ENCODE data around the gene PLP2. TPM values are rescaled to one million over a fixed set of nuclear protein-coding genes. Genes with fewer than 3 reads are reported as not detected.

PLP2 gene
- total and polyA plus RNA-seq, 2 of the 13 experiments (the other 11 are each of a cell fraction or from before 2014, with no cell fraction given): 0.40 to 3.6 TPM

DNA sequence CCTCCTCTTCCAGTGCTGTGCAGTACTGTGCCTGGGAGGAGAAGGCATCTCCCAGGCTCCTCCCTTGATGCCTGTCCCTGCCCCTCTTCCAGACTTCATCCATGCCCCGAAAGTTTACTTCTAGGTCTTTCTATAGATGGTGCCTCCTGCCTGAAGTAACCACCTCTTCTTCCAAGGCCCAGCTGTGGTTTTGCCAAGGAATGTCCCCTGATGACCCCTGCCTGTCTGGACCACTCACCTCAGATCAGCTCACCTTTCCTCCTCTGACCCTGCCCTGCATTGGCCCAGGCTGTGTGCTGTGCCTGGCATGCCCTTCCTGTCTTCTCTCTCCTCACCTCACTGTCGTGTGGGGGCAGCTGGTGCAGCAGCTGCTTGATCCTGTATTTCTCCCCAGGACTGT, 7.7 kb downstream of the PLP2 start:
- no peaks in the 10 kb centered on the region for H3K9me3 ChIP-seq (ENCODE audit: low read length)
- no peak overlapping the region for H2AFZ ChIP-seq (ENCODE audit: low read length)
- no peak overlapping the region for H3K9ac ChIP-seq (ENCODE audit: insufficient read depth, low read depth, low read length)
- no peaks in the 10 kb centered on the region for H3K79me2 ChIP-seq (ENCODE audit: insufficient read depth, low read length)
- ATAC-seq: no peak
- BruUV-seq (replicated peaks): no TSS peak
- H3K27me3 ChIP-seq (ENCODE audit: control insufficient read depth in 1 of 2, insufficient read depth in 2 of 2, low read length in 2 of 2): no peaks in the 10 kb centered on the region
- in situ Hi-C loops (cut with HindIII; ENCODE audit: extremely low pct_ligation_motif_present, low pct_unique_long_range_greater_than_20kb): no loop called here
- intact Hi-C loops (cut with micrococcal nuclease; ENCODE audit: unreplicated experiment): no loop called here
- ChIA-PET POLR2A (interaction anchor here (2.3 kb wide), 1 partner anchor 12 kb away, joined by 8 read pairs; no protein-coding TSS in a partner anchor), CTCF (ENCODE audit: low intra/inter-chr PET ratio, low total read pairs) (no interaction called here)
- FAIRE-seq: no peak
- H4K20me1 ChIP-seq (ENCODE audit: insufficient read depth, low read length): no peaks in the 10 kb centered on the region
- peaks cover 0 to 2% of the 10 kb centered on the region in 2 experiments; a peak in 2 of 5 replicates for H3K36me3 ChIP-seq (replicated peaks in 1 of 2; ENCODE audit: control insufficient read depth in 1 of 2, insufficient read depth in 2 of 2, low read length in 2 of 2)
- TF ChIP-seq, protein P1, sequence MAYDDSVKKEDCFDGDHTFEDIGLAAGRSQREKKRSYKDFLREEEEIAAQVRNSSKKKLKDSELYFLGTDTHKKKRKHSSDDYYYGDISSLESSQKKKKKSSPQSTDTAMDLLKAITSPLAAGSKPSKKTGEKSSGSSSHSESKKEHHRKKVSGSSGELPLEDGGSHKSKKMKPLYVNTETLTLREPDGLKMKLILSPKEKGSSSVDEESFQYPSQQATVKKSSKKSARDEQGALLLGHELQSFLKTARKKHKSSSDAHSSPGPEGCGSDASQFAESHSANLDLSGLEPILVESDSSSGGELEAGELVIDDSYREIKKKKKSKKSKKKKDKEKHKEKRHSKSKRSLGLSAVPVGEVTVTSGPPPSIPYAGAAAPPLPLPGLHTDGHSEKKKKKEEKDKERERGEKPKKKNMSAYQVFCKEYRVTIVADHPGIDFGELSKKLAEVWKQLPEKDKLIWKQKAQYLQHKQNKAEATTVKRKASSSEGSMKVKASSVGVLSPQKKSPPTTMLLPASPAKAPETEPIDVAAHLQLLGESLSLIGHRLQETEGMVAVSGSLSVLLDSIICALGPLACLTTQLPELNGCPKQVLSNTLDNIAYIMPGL (CRISPR knock-in tag; IDR thresholded peaks at IDR 0.05; ENCODE audit: borderline replicate concordance in 1 of 2, low read depth in 1 of 2): no peak
- no peak for TF ChIP-seq ZNF768 (CRISPR knock-in tag; IDR thresholded peaks at IDR 0.05)
- TF ChIP-seq ZNF552 (CRISPR knock-in tag; IDR thresholded peaks at IDR 0.05; ENCODE audit: borderline replicate concordance): no peak
- TF ChIP-seq, protein P2, sequence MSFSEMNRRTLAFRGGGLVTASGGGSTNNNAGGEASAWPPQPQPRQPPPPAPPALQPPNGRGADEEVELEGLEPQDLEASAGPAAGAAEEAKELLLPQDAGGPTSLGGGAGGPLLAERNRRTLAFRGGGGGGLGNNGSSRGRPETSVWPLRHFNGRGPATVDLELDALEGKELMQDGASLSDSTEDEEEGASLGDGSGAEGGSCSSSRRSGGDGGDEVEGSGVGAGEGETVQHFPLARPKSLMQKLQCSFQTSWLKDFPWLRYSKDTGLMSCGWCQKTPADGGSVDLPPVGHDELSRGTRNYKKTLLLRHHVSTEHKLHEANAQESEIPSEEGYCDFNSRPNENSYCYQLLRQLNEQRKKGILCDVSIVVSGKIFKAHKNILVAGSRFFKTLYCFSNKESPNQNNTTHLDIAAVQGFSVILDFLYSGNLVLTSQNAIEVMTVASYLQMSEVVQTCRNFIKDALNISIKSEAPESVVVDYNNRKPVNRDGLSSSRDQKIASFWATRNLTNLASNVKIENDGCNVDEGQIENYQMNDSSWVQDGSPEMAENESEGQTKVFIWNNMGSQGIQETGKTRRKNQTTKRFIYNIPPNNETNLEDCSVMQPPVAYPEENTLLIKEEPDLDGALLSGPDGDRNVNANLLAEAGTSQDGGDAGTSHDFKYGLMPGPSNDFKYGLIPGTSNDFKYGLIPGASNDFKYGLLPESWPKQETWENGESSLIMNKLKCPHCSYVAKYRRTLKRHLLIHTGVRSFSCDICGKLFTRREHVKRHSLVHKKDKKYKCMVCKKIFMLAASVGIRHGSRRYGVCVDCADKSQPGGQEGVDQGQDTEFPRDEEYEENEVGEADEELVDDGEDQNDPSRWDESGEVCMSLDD (CRISPR knock-in tag; IDR thresholded peaks at IDR 0.05; ENCODE audit: borderline replicate concordance): no peak
- no peak for TF ChIP-seq SKI (IDR thresholded peaks at IDR 0.05; ENCODE audit: partially characterized antibody)
- TF ChIP-seq, protein P3, sequence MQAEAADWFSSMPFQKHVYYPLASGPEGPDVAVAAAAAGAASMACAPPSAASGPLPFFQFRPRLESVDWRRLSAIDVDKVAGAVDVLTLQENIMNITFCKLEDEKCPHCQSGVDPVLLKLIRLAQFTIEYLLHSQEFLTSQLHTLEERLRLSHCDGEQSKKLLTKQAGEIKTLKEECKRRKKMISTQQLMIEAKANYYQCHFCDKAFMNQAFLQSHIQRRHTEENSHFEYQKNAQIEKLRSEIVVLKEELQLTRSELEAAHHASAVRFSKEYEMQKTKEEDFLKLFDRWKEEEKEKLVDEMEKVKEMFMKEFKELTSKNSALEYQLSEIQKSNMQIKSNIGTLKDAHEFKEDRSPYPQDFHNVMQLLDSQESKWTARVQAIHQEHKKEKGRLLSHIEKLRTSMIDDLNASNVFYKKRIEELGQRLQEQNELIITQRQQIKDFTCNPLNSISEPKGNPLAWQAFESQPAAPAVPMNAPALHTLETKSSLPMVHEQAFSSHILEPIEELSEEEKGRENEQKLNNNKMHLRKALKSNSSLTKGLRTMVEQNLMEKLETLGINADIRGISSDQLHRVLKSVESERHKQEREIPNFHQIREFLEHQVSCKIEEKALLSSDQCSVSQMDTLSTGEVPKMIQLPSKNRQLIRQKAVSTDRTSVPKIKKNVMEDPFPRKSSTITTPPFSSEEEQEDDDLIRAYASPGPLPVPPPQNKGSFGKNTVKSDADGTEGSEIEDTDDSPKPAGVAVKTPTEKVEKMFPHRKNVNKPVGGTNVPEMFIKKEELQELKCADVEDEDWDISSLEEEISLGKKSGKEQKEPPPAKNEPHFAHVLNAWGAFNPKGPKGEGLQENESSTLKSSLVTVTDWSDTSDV (CRISPR knock-in tag; IDR thresholded peaks at IDR 0.05): no peak
- TF ChIP-seq RBM22 (optimal IDR thresholded peaks at IDR 0.05; ENCODE audit: low read length): no peak
- no peak for TF ChIP-seq NCOR1 (IDR thresholded peaks at IDR 0.05; ENCODE audit: borderline replicate concordance, low read length)
- TF ChIP-seq, protein P4, sequence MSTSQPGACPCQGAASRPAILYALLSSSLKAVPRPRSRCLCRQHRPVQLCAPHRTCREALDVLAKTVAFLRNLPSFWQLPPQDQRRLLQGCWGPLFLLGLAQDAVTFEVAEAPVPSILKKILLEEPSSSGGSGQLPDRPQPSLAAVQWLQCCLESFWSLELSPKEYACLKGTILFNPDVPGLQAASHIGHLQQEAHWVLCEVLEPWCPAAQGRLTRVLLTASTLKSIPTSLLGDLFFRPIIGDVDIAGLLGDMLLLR (CRISPR knock-in tag; IDR thresholded peaks at IDR 0.05): no peak
- TF ChIP-seq FIP1L1 (IDR thresholded peaks at IDR 0.05; ENCODE audit: borderline replicate concordance, insufficient read depth, low read depth, low read length): no peak
- no peak for TF ChIP-seq SPEN (CRISPR knock-in tag; IDR thresholded peaks at IDR 0.05; ENCODE audit: low read depth)
- DNase-seq (ENCODE audit: low spot score): no peak
- H3K4me3 ChIP-seq (replicated peaks in 1 of 3; ENCODE audit: insufficient read depth in 1 of 3, low read depth in 2 of 3, low read length in 3 of 3): no peak overlapping the region
- H3K4me2 ChIP-seq (ENCODE audit: low read depth, low read length): no peak overlapping the region
- H3K27ac ChIP-seq (ENCODE audit: extremely low read length, insufficient read depth, low read length): no peak overlapping the region
- 100% methylated on average over 1 of the region's 2 CpGs for WGBS (ENCODE audit: low lambda C conversion rate)
- H3K4me1 ChIP-seq (ENCODE audit: insufficient read depth, low read length): no peaks in the 10 kb centered on the region
